ENCODE results near the gene CLEC4M.

Gene CLEC4M

DNA sequence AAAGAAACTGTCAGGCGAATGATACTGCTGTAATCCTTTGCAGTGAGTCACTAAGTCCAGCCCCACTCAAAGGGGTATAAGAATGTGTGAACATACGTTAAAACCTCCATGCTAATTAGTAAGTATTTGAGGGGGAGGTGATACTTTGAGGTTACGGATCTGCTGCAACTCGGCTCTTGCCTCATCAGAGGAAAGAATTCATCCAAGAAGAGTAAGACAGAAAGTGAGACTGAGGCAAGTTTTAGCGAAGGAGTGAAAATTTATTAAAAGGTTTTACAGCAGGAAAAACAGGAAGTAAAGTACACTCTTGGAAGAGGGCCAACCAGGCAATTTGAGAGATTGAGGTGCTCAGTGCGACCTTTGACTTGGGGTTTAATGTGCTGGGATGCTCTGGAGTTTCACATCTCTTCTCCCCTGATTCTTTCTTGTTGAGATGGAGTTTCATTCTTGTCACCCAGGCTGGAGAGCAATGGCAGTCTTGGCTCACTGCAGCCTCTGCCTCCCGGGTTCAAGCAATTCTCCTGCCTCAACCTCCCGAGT lies 9.8 kb downstream of the CLEC4M start:
- H3K9me3 Mint-ChIP-seq = no peaks in the 10 kb centered on the region
- TF ChIP-seq, protein P1, sequence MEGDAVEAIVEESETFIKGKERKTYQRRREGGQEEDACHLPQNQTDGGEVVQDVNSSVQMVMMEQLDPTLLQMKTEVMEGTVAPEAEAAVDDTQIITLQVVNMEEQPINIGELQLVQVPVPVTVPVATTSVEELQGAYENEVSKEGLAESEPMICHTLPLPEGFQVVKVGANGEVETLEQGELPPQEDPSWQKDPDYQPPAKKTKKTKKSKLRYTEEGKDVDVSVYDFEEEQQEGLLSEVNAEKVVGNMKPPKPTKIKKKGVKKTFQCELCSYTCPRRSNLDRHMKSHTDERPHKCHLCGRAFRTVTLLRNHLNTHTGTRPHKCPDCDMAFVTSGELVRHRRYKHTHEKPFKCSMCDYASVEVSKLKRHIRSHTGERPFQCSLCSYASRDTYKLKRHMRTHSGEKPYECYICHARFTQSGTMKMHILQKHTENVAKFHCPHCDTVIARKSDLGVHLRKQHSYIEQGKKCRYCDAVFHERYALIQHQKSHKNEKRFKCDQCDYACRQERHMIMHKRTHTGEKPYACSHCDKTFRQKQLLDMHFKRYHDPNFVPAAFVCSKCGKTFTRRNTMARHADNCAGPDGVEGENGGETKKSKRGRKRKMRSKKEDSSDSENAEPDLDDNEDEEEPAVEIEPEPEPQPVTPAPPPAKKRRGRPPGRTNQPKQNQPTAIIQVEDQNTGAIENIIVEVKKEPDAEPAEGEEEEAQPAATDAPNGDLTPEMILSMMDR (IDR thresholded peaks at IDR 0.05; ENCODE audit: unreplicated experiment in 3 of 3) = no peak
- no peak overlapping the region for H3K27ac Mint-ChIP-seq
- H3K36me3 Mint-ChIP-seq (ENCODE audit: low read depth) = no peaks in the 10 kb centered on the region
- peaks cover 36% of the 10 kb centered on the region for H3K27me3 Mint-ChIP-seq (ENCODE audit: low read depth)
- no peak overlapping the region for H3K4me3 Mint-ChIP-seq
- no peaks in the 10 kb centered on the region for H3K4me1 Mint-ChIP-seq

GRCh38 chr19:7773841-7774240 lies 10.8 kb downstream of the CLEC4M start:
- no peak overlapping the region for H3K27ac Mint-ChIP-seq
- peaks cover 36% of the 10 kb centered on the region for H3K27me3 Mint-ChIP-seq (ENCODE audit: low read depth)
- H3K9me3 Mint-ChIP-seq = no peaks in the 10 kb centered on the region
- TF ChIP-seq, protein P1 (IDR thresholded peaks at IDR 0.05; ENCODE audit: unreplicated experiment in 3 of 3) = no peak
- no peaks in the 10 kb centered on the region for H3K4me1 Mint-ChIP-seq
- no peaks in the 10 kb centered on the region for H3K36me3 Mint-ChIP-seq (ENCODE audit: low read depth)
- no peak overlapping the region for H3K4me3 Mint-ChIP-seq

GRCh38 chr19:7775761-7776160 lies 12.7 kb downstream of the CLEC4M start:
- H3K4me3 Mint-ChIP-seq = no peak overlapping the region
- H3K27me3 Mint-ChIP-seq (ENCODE audit: low read depth) = peaks cover 37% of the 10 kb centered on the region
- H3K27ac Mint-ChIP-seq = no peak overlapping the region
- no peaks in the 10 kb centered on the region for H3K36me3 Mint-ChIP-seq (ENCODE audit: low read depth)
- H3K4me1 Mint-ChIP-seq = no peaks in the 10 kb centered on the region
- no peaks in the 10 kb centered on the region for H3K9me3 Mint-ChIP-seq
- TF ChIP-seq, protein P1 (IDR thresholded peaks at IDR 0.05; ENCODE audit: unreplicated experiment in 3 of 3) = no peak

- Mint-ChIP-seq H3K27ac (no peak overlapping the region), H3K4me3 (no peak overlapping the region), H3K36me3 (ENCODE audit: low read depth) (no peaks in the 10 kb centered on the region), H3K4me1 (no peaks in the 10 kb centered on the region), H3K9me3 (no peaks in the 10 kb centered on the region), H3K27me3 (ENCODE audit: low read depth) (peaks cover 45% of the 10 kb centered on the region)
- TF ChIP-seq, protein P1 (IDR thresholded peaks at IDR 0.05; ENCODE audit: unreplicated experiment in 3 of 3) = no peak
Observed at GRCh38 chr19:7778081-7778480, 15.0 kb downstream of the CLEC4M start.

GRCh38 chr19:7779631-7780486 lies 16.8 kb downstream of the CLEC4M start:
- no peak overlapping the region for H3K4me3 Mint-ChIP-seq

More at GRCh38 chr19:7779631-7780486, 16.8 kb downstream of the CLEC4M start:
- H3K36me3 Mint-ChIP-seq (ENCODE audit: low read depth) = no peaks in the 10 kb centered on the region
- no peaks in the 10 kb centered on the region for H3K4me1 Mint-ChIP-seq
- TF ChIP-seq, protein P1 (IDR thresholded peaks at IDR 0.05; ENCODE audit: unreplicated experiment in 3 of 3) = no peak
- H3K9me3 Mint-ChIP-seq = no peaks in the 10 kb centered on the region
- H3K27me3 Mint-ChIP-seq (ENCODE audit: low read depth) = peaks cover 63% of the 10 kb centered on the region
- H3K27ac Mint-ChIP-seq = no peak overlapping the region
